ENCODE results near the gene VWF.

- TF ChIP-seq, protein P1, sequence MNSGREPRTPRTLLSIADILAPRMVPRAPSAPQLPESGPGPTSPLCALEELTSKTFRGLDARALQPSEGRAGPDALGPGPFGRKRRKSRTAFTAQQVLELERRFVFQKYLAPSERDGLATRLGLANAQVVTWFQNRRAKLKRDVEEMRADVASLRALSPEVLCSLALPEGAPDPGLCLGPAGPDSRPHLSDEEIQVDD (CRISPR knock-in tag; IDR thresholded peaks at IDR 0.05; ENCODE audit: borderline replicate concordance): no peak
- TF ChIP-seq, protein P2, sequence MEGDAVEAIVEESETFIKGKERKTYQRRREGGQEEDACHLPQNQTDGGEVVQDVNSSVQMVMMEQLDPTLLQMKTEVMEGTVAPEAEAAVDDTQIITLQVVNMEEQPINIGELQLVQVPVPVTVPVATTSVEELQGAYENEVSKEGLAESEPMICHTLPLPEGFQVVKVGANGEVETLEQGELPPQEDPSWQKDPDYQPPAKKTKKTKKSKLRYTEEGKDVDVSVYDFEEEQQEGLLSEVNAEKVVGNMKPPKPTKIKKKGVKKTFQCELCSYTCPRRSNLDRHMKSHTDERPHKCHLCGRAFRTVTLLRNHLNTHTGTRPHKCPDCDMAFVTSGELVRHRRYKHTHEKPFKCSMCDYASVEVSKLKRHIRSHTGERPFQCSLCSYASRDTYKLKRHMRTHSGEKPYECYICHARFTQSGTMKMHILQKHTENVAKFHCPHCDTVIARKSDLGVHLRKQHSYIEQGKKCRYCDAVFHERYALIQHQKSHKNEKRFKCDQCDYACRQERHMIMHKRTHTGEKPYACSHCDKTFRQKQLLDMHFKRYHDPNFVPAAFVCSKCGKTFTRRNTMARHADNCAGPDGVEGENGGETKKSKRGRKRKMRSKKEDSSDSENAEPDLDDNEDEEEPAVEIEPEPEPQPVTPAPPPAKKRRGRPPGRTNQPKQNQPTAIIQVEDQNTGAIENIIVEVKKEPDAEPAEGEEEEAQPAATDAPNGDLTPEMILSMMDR (CRISPR knock-in tag; IDR thresholded peaks at IDR 0.05): no peak
Measured at GRCh38 chr12:6166808-6167207, 42.3 kb upstream of the VWF start.

Measured in HepG2 (cell line).